ENCODE measurements around the gene OCRL.

GRCh38 chrX:129617420-129617819 is 77.4 kb downstream of the OCRL start:
- no peak for TF ChIP-seq EZH2 (IDR thresholded peaks at IDR 0.05; ENCODE audit: borderline replicate concordance, low read depth, low read length, poor library complexity, severe bottlenecking)
- TF ChIP-seq, protein P1, sequence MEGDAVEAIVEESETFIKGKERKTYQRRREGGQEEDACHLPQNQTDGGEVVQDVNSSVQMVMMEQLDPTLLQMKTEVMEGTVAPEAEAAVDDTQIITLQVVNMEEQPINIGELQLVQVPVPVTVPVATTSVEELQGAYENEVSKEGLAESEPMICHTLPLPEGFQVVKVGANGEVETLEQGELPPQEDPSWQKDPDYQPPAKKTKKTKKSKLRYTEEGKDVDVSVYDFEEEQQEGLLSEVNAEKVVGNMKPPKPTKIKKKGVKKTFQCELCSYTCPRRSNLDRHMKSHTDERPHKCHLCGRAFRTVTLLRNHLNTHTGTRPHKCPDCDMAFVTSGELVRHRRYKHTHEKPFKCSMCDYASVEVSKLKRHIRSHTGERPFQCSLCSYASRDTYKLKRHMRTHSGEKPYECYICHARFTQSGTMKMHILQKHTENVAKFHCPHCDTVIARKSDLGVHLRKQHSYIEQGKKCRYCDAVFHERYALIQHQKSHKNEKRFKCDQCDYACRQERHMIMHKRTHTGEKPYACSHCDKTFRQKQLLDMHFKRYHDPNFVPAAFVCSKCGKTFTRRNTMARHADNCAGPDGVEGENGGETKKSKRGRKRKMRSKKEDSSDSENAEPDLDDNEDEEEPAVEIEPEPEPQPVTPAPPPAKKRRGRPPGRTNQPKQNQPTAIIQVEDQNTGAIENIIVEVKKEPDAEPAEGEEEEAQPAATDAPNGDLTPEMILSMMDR (conservative IDR thresholded peaks at IDR 0.05; ENCODE audit: low read depth, low read length), result no peak
